ENCODE results near the gene ZKSCAN3. TPM values are rescaled to one million over a fixed set of nuclear protein-coding genes. Genes with fewer than 3 reads are reported as not detected.

ZKSCAN3 gene
- total RNA-seq, 1 experiment from 2014 or later, result 11.2 TPM

DNA sequence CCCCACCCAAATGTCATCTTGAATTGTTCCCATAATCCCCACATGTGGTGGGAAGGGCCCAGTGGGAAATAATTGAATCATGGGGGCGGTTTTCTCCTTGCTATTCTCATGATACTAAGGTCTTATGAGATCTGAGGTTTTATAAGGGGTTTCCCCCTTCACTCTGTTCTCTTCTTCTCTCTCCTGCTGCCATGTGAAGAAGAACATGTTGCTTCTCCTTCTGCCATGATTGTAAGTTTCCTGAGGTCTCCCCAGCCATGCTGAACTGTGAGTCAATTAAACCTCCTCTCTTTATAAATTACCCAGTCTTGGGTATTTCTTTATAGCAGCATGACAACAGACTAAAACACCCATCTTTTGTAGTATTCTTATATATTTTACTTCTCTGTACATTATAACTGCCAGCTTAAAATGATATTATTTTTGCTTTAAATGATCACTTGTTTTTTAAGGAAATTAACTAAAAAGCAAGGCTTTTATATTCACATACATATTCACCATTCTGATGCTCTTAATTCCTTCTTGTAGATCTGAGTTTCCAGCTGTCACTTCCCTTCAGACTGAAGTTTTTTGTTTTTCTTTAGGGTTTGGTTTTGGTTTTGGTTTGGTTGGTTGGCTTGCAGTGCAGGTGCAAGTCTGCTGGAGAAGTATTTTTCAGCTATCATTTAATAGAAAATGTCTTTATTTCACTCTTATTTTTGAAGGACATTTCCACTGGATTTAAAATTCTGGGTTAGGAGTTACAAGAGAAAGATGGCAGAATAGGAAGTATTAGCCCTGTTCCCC is 9.2 kb upstream of the ZKSCAN3 start:
- no peak overlapping the region for H3K4me3 ChIP-seq (replicated peaks in 1 of 2; ENCODE audit: low read depth in 1 of 2, low read length in 2 of 2)
- ChIA-PET CTCF (no interaction called here), RAD21 (ENCODE audit: low non-redundant PET in 1 of 2, low total read pairs in 2 of 2, uncharacterized antibody in 2 of 2, unreplicated experiment in 2 of 2) (no interaction called here), POLR2A (no interaction called here)
- H3K9me2 ChIP-seq (ENCODE audit: insufficient read depth), result no peaks in the 10 kb centered on the region
- no peaks in the 10 kb centered on the region for H4K20me1 ChIP-seq (ENCODE audit: insufficient read depth)
- no peaks in the 10 kb centered on the region for H3K36me3 ChIP-seq (ENCODE audit: control insufficient read depth in 1 of 2, insufficient read depth in 2 of 2, low read length in 2 of 2)
- H2AFZ ChIP-seq (ENCODE audit: low read depth, low read length, poor library complexity, severe bottlenecking), result no peak overlapping the region
- no TSS peak for BruUV-seq (replicated peaks)
- H3K27ac ChIP-seq (ENCODE audit: low read depth, low read length), result no peak overlapping the region
- peaks cover 7 to 12% of the 10 kb centered on the region in 2 experiments; a peak in 3 of 4 replicates for H3K4me1 ChIP-seq (ENCODE audit: control insufficient read depth in 1 of 2, insufficient read depth in 2 of 2, low read length in 2 of 2)
- no peaks in the 10 kb centered on the region for H3K27me3 ChIP-seq (ENCODE audit: insufficient read depth, low read length)
- no peak for TF ChIP-seq ZNF274 (IDR thresholded peaks at IDR 0.05; ENCODE audit: low read depth, low read length)
- TF ChIP-seq, protein P1, sequence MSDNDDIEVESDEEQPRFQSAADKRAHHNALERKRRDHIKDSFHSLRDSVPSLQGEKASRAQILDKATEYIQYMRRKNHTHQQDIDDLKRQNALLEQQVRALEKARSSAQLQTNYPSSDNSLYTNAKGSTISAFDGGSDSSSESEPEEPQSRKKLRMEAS (IDR thresholded peaks at IDR 0.05), result no peak
- TF ChIP-seq, protein P2, sequence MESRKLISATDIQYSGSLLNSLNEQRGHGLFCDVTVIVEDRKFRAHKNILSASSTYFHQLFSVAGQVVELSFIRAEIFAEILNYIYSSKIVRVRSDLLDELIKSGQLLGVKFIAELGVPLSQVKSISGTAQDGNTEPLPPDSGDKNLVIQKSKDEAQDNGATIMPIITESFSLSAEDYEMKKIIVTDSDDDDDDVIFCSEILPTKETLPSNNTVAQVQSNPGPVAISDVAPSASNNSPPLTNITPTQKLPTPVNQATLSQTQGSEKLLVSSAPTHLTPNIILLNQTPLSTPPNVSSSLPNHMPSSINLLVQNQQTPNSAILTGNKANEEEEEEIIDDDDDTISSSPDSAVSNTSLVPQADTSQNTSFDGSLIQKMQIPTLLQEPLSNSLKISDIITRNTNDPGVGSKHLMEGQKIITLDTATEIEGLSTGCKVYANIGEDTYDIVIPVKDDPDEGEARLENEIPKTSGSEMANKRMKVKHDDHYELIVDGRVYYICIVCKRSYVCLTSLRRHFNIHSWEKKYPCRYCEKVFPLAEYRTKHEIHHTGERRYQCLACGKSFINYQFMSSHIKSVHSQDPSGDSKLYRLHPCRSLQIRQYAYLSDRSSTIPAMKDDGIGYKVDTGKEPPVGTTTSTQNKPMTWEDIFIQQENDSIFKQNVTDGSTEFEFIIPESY (IDR thresholded peaks at IDR 0.05; ENCODE audit: extremely low read depth, insufficient replicate concordance, low read length), result no peak
- TF ChIP-seq SIN3A (IDR thresholded peaks at IDR 0.05; ENCODE audit: low read depth), result no peak
- no peak for TF ChIP-seq CBX3 (IDR thresholded peaks at IDR 0.05; ENCODE audit: low read depth)
- TF ChIP-seq, protein P3, sequence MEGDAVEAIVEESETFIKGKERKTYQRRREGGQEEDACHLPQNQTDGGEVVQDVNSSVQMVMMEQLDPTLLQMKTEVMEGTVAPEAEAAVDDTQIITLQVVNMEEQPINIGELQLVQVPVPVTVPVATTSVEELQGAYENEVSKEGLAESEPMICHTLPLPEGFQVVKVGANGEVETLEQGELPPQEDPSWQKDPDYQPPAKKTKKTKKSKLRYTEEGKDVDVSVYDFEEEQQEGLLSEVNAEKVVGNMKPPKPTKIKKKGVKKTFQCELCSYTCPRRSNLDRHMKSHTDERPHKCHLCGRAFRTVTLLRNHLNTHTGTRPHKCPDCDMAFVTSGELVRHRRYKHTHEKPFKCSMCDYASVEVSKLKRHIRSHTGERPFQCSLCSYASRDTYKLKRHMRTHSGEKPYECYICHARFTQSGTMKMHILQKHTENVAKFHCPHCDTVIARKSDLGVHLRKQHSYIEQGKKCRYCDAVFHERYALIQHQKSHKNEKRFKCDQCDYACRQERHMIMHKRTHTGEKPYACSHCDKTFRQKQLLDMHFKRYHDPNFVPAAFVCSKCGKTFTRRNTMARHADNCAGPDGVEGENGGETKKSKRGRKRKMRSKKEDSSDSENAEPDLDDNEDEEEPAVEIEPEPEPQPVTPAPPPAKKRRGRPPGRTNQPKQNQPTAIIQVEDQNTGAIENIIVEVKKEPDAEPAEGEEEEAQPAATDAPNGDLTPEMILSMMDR (IDR thresholded peaks at IDR 0.05 in 2 of 3, conservative IDR thresholded peaks at IDR 0.05 in 1 of 3; ENCODE audit: borderline replicate concordance in 1 of 3, insufficient read depth in 1 of 3, low read depth in 2 of 3, low read length in 2 of 3), result no peak
- TF ChIP-seq SRF (IDR thresholded peaks at IDR 0.05; ENCODE audit: low read depth), result no peak
- TF ChIP-seq YY1 (IDR thresholded peaks at IDR 0.05; ENCODE audit: extremely low read depth, insufficient replicate concordance, low read depth, low read length), result no peak
- TF ChIP-seq EZH2 (IDR thresholded peaks at IDR 0.05), result no peak
- TF ChIP-seq, protein P4, sequence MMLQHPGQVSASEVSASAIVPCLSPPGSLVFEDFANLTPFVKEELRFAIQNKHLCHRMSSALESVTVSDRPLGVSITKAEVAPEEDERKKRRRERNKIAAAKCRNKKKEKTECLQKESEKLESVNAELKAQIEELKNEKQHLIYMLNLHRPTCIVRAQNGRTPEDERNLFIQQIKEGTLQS (IDR thresholded peaks at IDR 0.05), result no peak
- no peak for TF ChIP-seq ELF1 (IDR thresholded peaks at IDR 0.05; ENCODE audit: borderline replicate concordance, low read depth)
- TF ChIP-seq SP1 (IDR thresholded peaks at IDR 0.05; ENCODE audit: low read depth), result no peak
- no peak for TF ChIP-seq FOSL1 (IDR thresholded peaks at IDR 0.05; ENCODE audit: low read depth)
- TF ChIP-seq TCF7L2 (IDR thresholded peaks at IDR 0.05; ENCODE audit: borderline replicate concordance, extremely low read depth, insufficient read depth, insufficient read length), result no peak
- no peak for TF ChIP-seq JUND (IDR thresholded peaks at IDR 0.05)
- TF ChIP-seq ZFX (IDR thresholded peaks at IDR 0.05), result no peak
- TF ChIP-seq CEBPB (IDR thresholded peaks at IDR 0.05; ENCODE audit: low read depth), result no peak
- intact Hi-C loops (cut with micrococcal nuclease), result no loop called here
- DNase-seq (ENCODE audit: low read depth, low spot score), result no peak
- H3K9me3 ChIP-seq (ENCODE audit: control insufficient read depth in 1 of 2, insufficient read depth in 1 of 2, low read depth in 1 of 2, low read length in 2 of 2), result 0 out of 4 replicates have a peak, but pooled peaks cover 4 to 6% of the 10 kb centered on the region in 2 experiments
- no peak overlapping the region for H3K4me2 ChIP-seq (ENCODE audit: low read length)
- no peak for ATAC-seq
- H3K79me2 ChIP-seq (ENCODE audit: insufficient read depth, low read length), result peaks cover 5% of the 10 kb centered on the region; the same call in 1 of the 2 replicates
- no peak overlapping the region for H3K9ac ChIP-seq (ENCODE audit: low read length)

Data from HCT116 (cell line).